H1 (cell line): ENCODE measurements around the gene ARMC3. TPM values are rescaled to one million over a fixed set of nuclear protein-coding genes. Genes with fewer than 3 reads are reported as not detected.

Experiments
- CTCF ChIA-PET: fragments of 300-600 bp; sonication (Branson Sonifier 250); formaldehyde crosslinking; loops from one replicate; lab custom pipeline; 2021; ENCODE audit not compliant: partially characterized antibody; lab: Charles Lee
- POLR2A ChIA-PET: fragments of 300-600 bp; sonication (Branson Sonifier 250); formaldehyde crosslinking; loops from one replicate; lab custom pipeline; 2021; ENCODE audit warnings: inconsistent platforms; ENCODE audit not compliant: partially characterized antibody; lab: Charles Lee
- DNase-seq, 2 experiments: peaks; one replicate each; pipeline versions ENCODE4 v3.0.0 to v3.0.0-alpha.2; 2010 to 2022; ENCODE audit warnings: low spot score in 2 of 2, low read depth in 1 of 2, mixed read lengths in 1 of 2
- FAIRE-seq: peaks from 2 replicates; lab custom pipeline; 2011; peaks lifted over from hg19 to GRCh38; lab: Jason Lieb, UNC
- H2AFZ ChIP-seq: 2 replicates; pipeline ENCODE4 v1.8.1; 2012; ENCODE audit warnings: low read length, inconsistent platforms
- H2AK5ac ChIP-seq: 2 replicates; pipeline ENCODE4 v1.6.1; 2013; ENCODE audit warnings: low read depth, low read length
- H2BK120ac ChIP-seq: replicated peaks from 2 replicates; pipeline ENCODE3; 2013; ENCODE audit warnings: low read depth, low read length, inconsistent platforms
- H2BK12ac ChIP-seq: 2 replicates; pipeline ENCODE4 v1.6.1; 2013; ENCODE audit warnings: low read depth, low read length
- H2BK15ac ChIP-seq: 2 replicates; pipeline ENCODE4 v1.6.1; 2013; ENCODE audit warnings: low read length
- H2BK20ac ChIP-seq: 2 replicates; pipeline ENCODE4 v1.6.1; 2013; ENCODE audit warnings: low read length
- H2BK5ac ChIP-seq: 2 replicates; pipeline ENCODE4 v1.6.1; 2013; ENCODE audit warnings: low read depth, low read length
- H3K14ac ChIP-seq: 2 replicates; pipeline ENCODE4 v1.6.1; 2013; ENCODE audit warnings: inconsistent platforms; ENCODE audit not compliant: insufficient read length
- H3K18ac ChIP-seq: 2 replicates; pipeline ENCODE4 v1.6.1; 2013; ENCODE audit warnings: low read length; ENCODE audit errors: extremely low read depth
- H3K23ac ChIP-seq: 2 replicates; pipeline ENCODE4 v1.6.1; 2013; ENCODE audit warnings: inconsistent platforms; ENCODE audit not compliant: insufficient read length
- H3K23me2 ChIP-seq: 2 replicates; pipeline ENCODE4 v1.6.1; 2013; ENCODE audit warnings: low read depth, low read length
- H3K27ac ChIP-seq: 2 replicates; pipeline ENCODE4 v1.6.1; 2011; ENCODE audit warnings: low read depth, low read length, inconsistent platforms
- H3K27me3 ChIP-seq, 4 experiments: replicated peaks in 1 of 4; 1 replicate in 1 of 4; 2 replicates in 3 of 4; pipeline versions ENCODE4 v1.6.1 to v1.8.1; 2011 to 2013; ENCODE audit warnings: low read length in 3 of 4, mild to moderate bottlenecking in 3 of 4, inconsistent platforms in 2 of 4, mixed read lengths in 2 of 4, moderate library complexity in 1 of 4; ENCODE audit not compliant: control insufficient read depth in 3 of 4, insufficient read depth in 3 of 4; ENCODE audit errors: extremely low read depth in 1 of 4
- H3K36me3 ChIP-seq, 4 experiments: 2 replicates each; pipeline versions ENCODE4 v1.6.1 to v1.8.1; 2011 to 2013; ENCODE audit warnings: mild to moderate bottlenecking in 4 of 4, low read length in 3 of 4, moderate library complexity in 2 of 4, control low read depth in 1 of 4, inconsistent platforms in 1 of 4; ENCODE audit not compliant: insufficient read depth in 4 of 4, control insufficient read depth in 2 of 4
- H3K4ac ChIP-seq: replicated peaks from 2 replicates; pipeline ENCODE3; 2013; ENCODE audit warnings: low read length, low read depth, mixed read lengths, inconsistent platforms; ENCODE audit not compliant: insufficient read length
- H3K4me1 ChIP-seq, 4 experiments: replicated peaks in 1 of 4; 1 replicate in 1 of 4; 2 replicates in 3 of 4; pipeline versions ENCODE4 v1.6.1 to v1.8.1; 2011 to 2013; ENCODE audit warnings: low read length in 3 of 4, inconsistent platforms in 2 of 4, mixed read lengths in 1 of 4; ENCODE audit not compliant: insufficient read depth in 4 of 4, control insufficient read depth in 3 of 4
- H3K4me2 ChIP-seq, 2 experiments: 2 replicates each; pipeline versions ENCODE4 v1.6.1 to v1.8.1; 2011 to 2013; ENCODE audit warnings: low read depth in 2 of 2, low read length in 2 of 2, control low read depth in 1 of 2, inconsistent platforms in 1 of 2, mild to moderate bottlenecking in 1 of 2; ENCODE audit not compliant: insufficient read depth in 1 of 2
- H3K4me3 ChIP-seq, 4 experiments: fragments of 200-600, 300-600 bp in 1 of 4; sonication (generic), shearing (Covaris generic), sonication (Bioruptor Twin) in 1 of 4; 2 replicates each; pipeline versions ENCODE4 v1.5.1 to v1.8.1; 2011 to 2016; ENCODE audit warnings: low read length in 4 of 4, low read depth in 3 of 4, control low read depth in 2 of 4, inconsistent platforms in 2 of 4, mild to moderate bottlenecking in 2 of 4, mixed read lengths in 1 of 4, moderate library complexity in 1 of 4; ENCODE audit not compliant: insufficient read depth in 2 of 4; ENCODE audit errors: extremely low read depth in 1 of 4
- H3K56ac ChIP-seq: replicated peaks from 2 replicates; pipeline ENCODE3; 2013; ENCODE audit warnings: low read depth, mild to moderate bottlenecking, mixed read lengths, low read length, inconsistent platforms; ENCODE audit not compliant: insufficient read length
- H3K79me1 ChIP-seq: 2 replicates; pipeline ENCODE4 v1.6.1; 2013; ENCODE audit warnings: low read depth, low read length, control low read depth
- H3K79me2 ChIP-seq, 2 experiments: 2 replicates each; pipeline versions ENCODE4 v1.6.1 to v1.8.1; 2012 to 2013; ENCODE audit warnings: low read length in 2 of 2, mild to moderate bottlenecking in 2 of 2, inconsistent platforms in 1 of 2; ENCODE audit not compliant: insufficient read depth in 2 of 2, control insufficient read depth in 1 of 2
- H3K9ac ChIP-seq, 4 experiments: replicated peaks in 1 of 4; 1 replicate in 1 of 4; 2 replicates in 3 of 4; pipeline versions ENCODE4 v1.6.1 to v1.8.1; 2011 to 2013; ENCODE audit warnings: low read depth in 3 of 4, low read length in 3 of 4, control low read depth in 2 of 4, mild to moderate bottlenecking in 2 of 4, moderate library complexity in 2 of 4, inconsistent platforms in 1 of 4; ENCODE audit errors: extremely low read depth in 1 of 4
- H3K9me3 ChIP-seq, 2 experiments: 2 replicates each; pipeline versions ENCODE4 v1.6.1 to v1.8.1; 2012 to 2013; ENCODE audit warnings: mild to moderate bottlenecking in 2 of 2, moderate library complexity in 2 of 2, control low read depth in 1 of 2, inconsistent platforms in 1 of 2, low read depth in 1 of 2, low read length in 1 of 2, mixed read lengths in 1 of 2; ENCODE audit not compliant: insufficient read depth in 2 of 2
- H4K20me1 ChIP-seq, 2 experiments: replicated peaks in 1 of 2; 2 replicates each; pipeline versions ENCODE3 to v1.8.1; 2011 to 2013; ENCODE audit warnings: inconsistent platforms in 2 of 2, low read length in 2 of 2, mild to moderate bottlenecking in 1 of 2; ENCODE audit not compliant: insufficient read depth in 2 of 2, control insufficient read depth in 1 of 2
- H4K5ac ChIP-seq: 2 replicates; pipeline ENCODE4 v1.6.1; 2013; ENCODE audit warnings: low read length, low read depth, mixed read lengths, inconsistent platforms; ENCODE audit not compliant: insufficient read length
- H4K8ac ChIP-seq: 2 replicates; pipeline ENCODE4 v1.8.0; 2013; ENCODE audit warnings: mild to moderate bottlenecking, moderate library complexity, low read length, inconsistent platforms; ENCODE audit not compliant: insufficient read depth; ENCODE audit errors: extremely low read depth
- H4K91ac ChIP-seq: replicated peaks from 2 replicates; pipeline ENCODE3; 2013; ENCODE audit warnings: low read length, mixed read lengths, inconsistent platforms; ENCODE audit not compliant: insufficient read length
- CEBPB ChIP-seq: IDR thresholded peaks from 2 replicates; pipeline ENCODE4 v1.6.1; 2012; ENCODE audit warnings: low read depth, low read length
- FOSL1 ChIP-seq: IDR thresholded peaks from 2 replicates; pipeline ENCODE4 v1.6.1; 2011; ENCODE audit warnings: mild to moderate bottlenecking, low read depth, low read length, moderate library complexity; ENCODE audit not compliant: insufficient read depth
- JUN ChIP-seq: IDR thresholded peaks from 2 replicates; pipeline ENCODE4 v1.6.1; 2011; ENCODE audit warnings: low read depth, mild to moderate bottlenecking, improper control_type of control experiment, low read length
- MAFK ChIP-seq: IDR thresholded peaks from 2 replicates; pipeline ENCODE4 v1.6.1; 2012; ENCODE audit warnings: low read depth, mild to moderate bottlenecking, improper control_type of control experiment, low read length
- POU5F1 ChIP-seq: IDR thresholded peaks from 2 replicates; pipeline ENCODE4 v1.6.1; 2011; ENCODE audit warnings: low read depth, mild to moderate bottlenecking, low read length, moderate library complexity
- RBBP5 ChIP-seq: IDR thresholded peaks from 2 replicates; pipeline ENCODE4 v1.7.1; 2012; ENCODE audit warnings: low read depth, mild to moderate bottlenecking, inconsistent platforms, low read length, moderate library complexity, borderline replicate concordance
- SP2 ChIP-seq: IDR thresholded peaks from 2 replicates; pipeline ENCODE4 v1.6.1; 2012; ENCODE audit warnings: mild to moderate bottlenecking, low read length, inconsistent platforms
- SUZ12 ChIP-seq: fragments of 200-600 bp; sonication (generic); IDR thresholded peaks from 2 replicates; pipeline ENCODE4 v1.6.1; 2012; ENCODE audit warnings: mild to moderate bottlenecking, inconsistent platforms, low read length, moderate library complexity, mixed read lengths
- TAF7 ChIP-seq: optimal IDR thresholded peaks from 2 replicates; pipeline ENCODE3; 2011; ENCODE audit warnings: low read depth, mild to moderate bottlenecking, inconsistent platforms, low read length, moderate library complexity, borderline replicate concordance
- TEAD4 ChIP-seq: IDR thresholded peaks from 2 replicates; pipeline ENCODE4 v1.6.1; 2012; ENCODE audit warnings: low read depth, low read length, inconsistent platforms, mixed read lengths
- WGBS, 2 experiments: shearing (Covaris generic) in 1 of 2; methylation state at CpG; one replicate each; pipeline versions ENCODE4 v1.1.6 to v1.1.7; 2013 to 2015; ENCODE audit warnings: low lambda C conversion rate in 2 of 2, mixed read lengths in 2 of 2, inconsistent platforms in 1 of 2, low coverage in 1 of 2, missing lambda C conversion rate in 1 of 2; ENCODE audit not compliant: insufficient replicate concordance in 2 of 2, insufficient coverage in 1 of 2, insufficient read length in 1 of 2; ENCODE audit errors: extremely low coverage in 1 of 2, missing lambda C conversion rate in 1 of 2; 5-methylcytosine and 5-hydroxymethylcytosine counted together
- polyA plus RNA-seq, 7 experiments: library from polyadenylated mRNA; depleted of rRNA in 3 of 7; stranded (reverse) in 5 of 7; unstranded in 2 of 7; fragments of >200 nt in 5 of 7; fragments of 200-250 nt in 2 of 7; gene quantifications; 1 replicate in 5 of 7; 2 replicates in 1 of 7; 4 replicates in 1 of 7; pipeline versions ENCODE4 v1.2.1 to v1.2.3, GENCODE V29; 2011 to 2013; ENCODE audit warnings: missing spikeins in 2 of 7, mixed read lengths in 2 of 7
- total RNA-seq: library from RNA; stranded (reverse); fragmentation: NEBNext Ultra II Directional; extraction: Animal tissue kit (Norgen Biotek cat#: 25700); gene quantifications from 2 replicates; pipeline ENCODE4 v1.2.1, GENCODE V29; 2021

ARMC3 gene
- total and polyA plus RNA-seq, 2 of the 8 experiments (the other 6 are each of a cell fraction or from before 2014, with no cell fraction given), result 0.15 TPM

DNA sequence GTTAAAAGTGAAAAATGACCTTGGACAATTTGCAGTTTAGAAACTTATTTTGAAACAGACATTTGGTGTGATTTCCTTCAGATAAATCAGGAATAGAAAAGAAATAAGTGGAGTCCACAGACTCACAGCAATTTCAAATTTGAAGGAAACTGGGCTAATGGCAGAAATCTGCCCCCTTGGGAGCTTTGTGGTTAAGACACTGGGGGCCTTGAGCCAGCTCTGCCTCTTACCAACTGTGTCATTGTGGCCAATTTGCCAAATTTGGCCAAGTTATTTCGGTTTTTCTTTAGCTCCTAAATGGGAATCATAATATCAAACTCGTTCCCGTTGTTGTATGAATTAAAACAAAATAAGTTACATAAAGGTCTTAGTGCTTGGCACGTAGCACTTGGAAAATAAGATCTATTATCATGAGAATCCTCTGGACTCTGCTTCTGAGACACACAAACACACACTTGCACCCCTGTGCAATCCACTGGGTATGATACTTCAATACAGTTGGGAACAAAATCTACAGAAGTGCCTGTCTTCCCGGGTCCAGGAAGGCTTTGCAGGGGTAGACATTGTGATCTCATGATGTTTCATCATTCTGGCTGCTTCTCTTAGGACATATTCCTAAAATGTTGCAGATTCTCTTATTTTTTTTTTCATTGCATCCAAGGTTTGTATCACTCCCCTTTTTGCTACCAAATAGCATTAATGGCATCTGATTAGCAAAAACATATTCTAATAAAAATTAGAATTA, 4.9 kb downstream of the ARMC3 start:
- Histone ChIP-seq H3K14ac (no peak overlapping the region), H3K27ac (no peak overlapping the region), H3K79me1 (no peaks in the 10 kb centered on the region), H4K5ac (no peak overlapping the region), H2BK15ac (no peak overlapping the region), H3K9me3 (no peaks in the 10 kb centered on the region), H3K4me2 (no peak overlapping the region), H3K4me3 (no peak overlapping the region), H3K36me3 (no peaks in the 10 kb centered on the region), H3K56ac (no peak overlapping the region), H3K4me1 (peaks cover 0 to 3% (median 0%) of the 10 kb centered on the region in 4 experiments; a peak in 1 of 7 replicates), H4K20me1 (no peaks in the 10 kb centered on the region), H2BK5ac (no peak overlapping the region), H3K79me2 (no peaks in the 10 kb centered on the region), H4K8ac (no peak overlapping the region), H3K23me2 (peaks cover 3% of the 10 kb centered on the region; the same call in 1 of the 2 replicates), H2BK120ac (no peak overlapping the region), H3K23ac (no peak overlapping the region), H2AK5ac (no peak overlapping the region), H2BK12ac (no peak overlapping the region), H3K27me3 (peaks cover 0 to 5% (median 1%) of the 10 kb centered on the region in 4 experiments; a peak in 4 of 7 replicates), H2AFZ (no peak overlapping the region), H4K91ac (no peak overlapping the region), H3K18ac (no peak overlapping the region), H3K4ac (no peak overlapping the region), H3K9ac (no peak overlapping the region), H2BK20ac (no peak overlapping the region)
- POLR2A ChIA-PET, result no interaction called here
- no peak for TF ChIP-seq RBBP5
- TF ChIP-seq TEAD4, result no peak
- TF ChIP-seq SUZ12, result no peak
- TF ChIP-seq POU5F1, result no peak
- TF ChIP-seq SP2, result no peak
- no peak for TF ChIP-seq MAFK
- no peak for TF ChIP-seq TAF7
- TF ChIP-seq JUN, result no peak
- no peak for TF ChIP-seq CEBPB
- TF ChIP-seq FOSL1, result no peak
- CTCF ChIA-PET, result interaction anchor here (1.2 kb wide), 1 partner anchor 347 kb away, joined by 3 read pairs; no protein-coding TSS in a partner anchor
- 94% methylated on average over 5 of the region's 5 CpGs; no CpG with 5 or more reads in 1 of the 2 experiments for WGBS, 2 experiments
- FAIRE-seq (no peak), DNase-seq (no peak)
